A549 treated with GW870086 at 1 μM for 4 hours (cell line): ENCODE data around the gene SAMD1. TPM values are rescaled to one million over a fixed set of nuclear protein-coding genes. Genes with fewer than 3 reads are reported as not detected.

Experiments used
- total RNA-seq: library from RNA; stranded (reverse); fragments of 200-300 nt; extraction: Qiagen RNA extraction; gene quantifications from 5 replicates; pipeline ENCODE4 v1.2.3, GENCODE V29; 2022; ENCODE audit warnings: low read depth

SAMD1 gene
- 28.6 to 41.4 TPM (median 36.4 TPM) in 5 replicates for total RNA-seq

GRCh38 chr19:14090509-14091080, at the start of gene SAMD1:
Gene SAMD1 (minus strand): TSS chr19:14090751.

GRCh38 chr19:14136509-14137281, 46.1 kb upstream of the SAMD1 start, which contains the start of gene ASF1B:
Gene ASF1B (minus strand): TSS chr19:14136589. CDS start chr19:14136456, 133 bp downstream.

GRCh38 chr19:14117668-14118164, 27.2 kb upstream of the SAMD1 start, which contains the start of gene PRKACA:
Gene PRKACA (minus strand): TSS chr19:14117762. CDS start chr19:14117547, 215 bp downstream.

GRCh38 chr19:14085309-14085995, 5.1 kb downstream of the SAMD1 start, which contains the start of gene C19orf67:
Gene C19orf67 (minus strand): TSS chr19:14085783. CDS start chr19:14085627, 156 bp downstream.

GRCh38 chr19:14072535-14073260, 17.9 kb downstream of the SAMD1 start, which contains the start of gene MISP3:
Gene MISP3 (plus strand): TSS chr19:14072786. CDS start chr19:14073310, 524 bp downstream.

GRCh38 chr19:14061751-14062557, 28.6 kb downstream of the SAMD1 start, which contains the start of gene PALM3:
Gene PALM3 (minus strand): TSS chr19:14062076. CDS start chr19:14061980, 96 bp downstream.

Other genes with a start within 250 kb of the SAMD1 start
- 2.0 to 3.6 TPM (median 3.1 TPM) in 5 replicates for gene NANOS3, start 213.6 kb downstream of the SAMD1 start, total RNA-seq
- 0.17 to 1.0 TPM (median 0.32 TPM) in 4 of 5 replicates, not detected in the other for gene BRME1, start 184.6 kb downstream of the SAMD1 start, total RNA-seq
- 7.9 to 10.0 TPM (median 9.3 TPM) in 5 replicates for gene CC2D1A, start 184.6 kb downstream of the SAMD1 start, total RNA-seq
- gene PODNL1, start 152.3 kb downstream of the SAMD1 start, total RNA-seq = 0.71 to 1.5 TPM (median 1.4 TPM) in 5 replicates
- 15.8 to 21.1 TPM (median 20.0 TPM) in 5 replicates for gene DCAF15, start 138.2 kb downstream of the SAMD1 start, total RNA-seq
- gene RFX1, start 84.4 kb downstream of the SAMD1 start, total RNA-seq = 4.2 to 6.1 TPM (median 5.1 TPM) in 5 replicates
- not detected in 5 replicates for gene RLN3, start 62.6 kb downstream of the SAMD1 start, total RNA-seq
- gene IL27RA, start 59.0 kb downstream of the SAMD1 start, total RNA-seq = 8.3 to 10.3 TPM (median 9.6 TPM) in 5 replicates
- gene PALM3, start 28.7 kb downstream of the SAMD1 start, total RNA-seq = 1.7 to 3.1 TPM (median 1.8 TPM) in 5 replicates
- 2.3 to 4.2 TPM (median 3.9 TPM) in 5 replicates for gene MISP3, start 18.0 kb downstream of the SAMD1 start, total RNA-seq
- gene C19orf67, start 5.0 kb downstream of the SAMD1 start, total RNA-seq = not detected in 5 replicates
- gene PRKACA, start 27.0 kb upstream of the SAMD1 start, total RNA-seq = 28.1 to 36.6 TPM (median 32.7 TPM) in 5 replicates
- 29.1 to 32.6 TPM (median 30.7 TPM) in 5 replicates for gene ASF1B, start 45.8 kb upstream of the SAMD1 start, total RNA-seq
- 3.4 to 6.2 TPM (median 4.8 TPM) in 5 replicates for gene ADGRL1, start 115.4 kb upstream of the SAMD1 start, total RNA-seq